Cardiac fibroblast (primary cell): ENCODE measurements around the gene DNMBP.
A peak's percentile ranks its signal among the peaks of the same experiment; 100 is the strongest.
"Not testable (repeated sequence)": the region's sequence is repeated elsewhere in the genome, so short reads cannot be mapped to it uniquely, and the experiment has no call there.

Experiments used
- DNase-seq, 2 donors: peaks; one replicate each; pipeline versions ENCODE4 v3.0.0 to v3.0.0-alpha.2; 2010; ENCODE audit warnings: low read depth in 2 of 2
- H3K4me3 ChIP-seq, 2 donors: replicated peaks in 1 of 2; 1 replicate in 1 of 2; 2 replicates in 1 of 2; pipeline ENCODE4 v1.5.1; 2011; ENCODE audit warnings: low read depth in 2 of 2, low read length in 2 of 2, mild to moderate bottlenecking in 2 of 2, moderate library complexity in 1 of 2
- TF ChIP-seq, protein P1 (sequence below): IDR thresholded peaks from one replicate; pipeline ENCODE4 v1.5.1; 2011; ENCODE audit warnings: low read depth, mild to moderate bottlenecking, low read length, inconsistent platforms

Gene DNMBP

DNA sequence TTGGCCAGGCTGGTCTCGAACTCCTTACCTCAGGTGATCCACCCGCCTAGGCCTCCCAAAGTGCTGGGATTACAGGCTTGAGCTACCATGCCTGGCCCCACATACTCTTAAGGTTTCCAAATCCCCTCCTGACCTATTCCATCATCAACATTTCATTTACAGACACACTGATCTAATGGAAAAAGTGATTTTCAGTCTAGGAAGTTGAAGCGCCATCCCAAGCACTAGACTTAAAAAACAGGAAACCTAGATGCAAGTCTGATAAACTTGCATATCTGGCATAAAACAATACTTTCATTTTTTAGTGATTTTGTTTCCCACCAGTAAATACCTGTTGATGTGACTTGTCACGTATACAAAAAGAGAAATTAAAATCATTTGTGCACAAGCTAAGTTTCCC is 44.0 kb downstream of the DNMBP start:
- DNase-seq = peak; percentile 31 to 41
- no peak overlapping the region for H3K4me3 ChIP-seq
- TF ChIP-seq, protein P1, sequence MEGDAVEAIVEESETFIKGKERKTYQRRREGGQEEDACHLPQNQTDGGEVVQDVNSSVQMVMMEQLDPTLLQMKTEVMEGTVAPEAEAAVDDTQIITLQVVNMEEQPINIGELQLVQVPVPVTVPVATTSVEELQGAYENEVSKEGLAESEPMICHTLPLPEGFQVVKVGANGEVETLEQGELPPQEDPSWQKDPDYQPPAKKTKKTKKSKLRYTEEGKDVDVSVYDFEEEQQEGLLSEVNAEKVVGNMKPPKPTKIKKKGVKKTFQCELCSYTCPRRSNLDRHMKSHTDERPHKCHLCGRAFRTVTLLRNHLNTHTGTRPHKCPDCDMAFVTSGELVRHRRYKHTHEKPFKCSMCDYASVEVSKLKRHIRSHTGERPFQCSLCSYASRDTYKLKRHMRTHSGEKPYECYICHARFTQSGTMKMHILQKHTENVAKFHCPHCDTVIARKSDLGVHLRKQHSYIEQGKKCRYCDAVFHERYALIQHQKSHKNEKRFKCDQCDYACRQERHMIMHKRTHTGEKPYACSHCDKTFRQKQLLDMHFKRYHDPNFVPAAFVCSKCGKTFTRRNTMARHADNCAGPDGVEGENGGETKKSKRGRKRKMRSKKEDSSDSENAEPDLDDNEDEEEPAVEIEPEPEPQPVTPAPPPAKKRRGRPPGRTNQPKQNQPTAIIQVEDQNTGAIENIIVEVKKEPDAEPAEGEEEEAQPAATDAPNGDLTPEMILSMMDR = no peak

DNA sequence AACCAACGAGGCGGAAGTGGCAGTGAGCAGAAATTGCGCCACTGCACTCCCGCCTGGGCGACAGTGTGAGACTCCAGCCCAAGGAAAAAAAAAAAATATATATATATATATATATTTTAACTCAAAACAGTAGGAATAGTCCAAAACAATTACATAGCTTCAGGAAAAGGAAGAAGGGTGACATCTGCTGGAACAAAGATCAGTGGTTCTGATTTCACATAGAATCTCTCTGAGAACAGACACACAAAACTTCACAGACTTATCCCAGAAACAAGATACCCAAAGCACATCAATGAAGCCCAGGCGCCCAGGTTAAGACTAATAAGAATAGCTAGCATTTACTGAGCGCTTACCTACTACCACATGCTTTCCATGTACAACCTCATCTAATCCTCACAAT is 45.0 kb downstream of the DNMBP start:
- DNase-seq = peak; percentile 61 to 62
- H3K4me3 ChIP-seq = no peak overlapping the region
- TF ChIP-seq, protein P1 = peak; percentile 12

DNA sequence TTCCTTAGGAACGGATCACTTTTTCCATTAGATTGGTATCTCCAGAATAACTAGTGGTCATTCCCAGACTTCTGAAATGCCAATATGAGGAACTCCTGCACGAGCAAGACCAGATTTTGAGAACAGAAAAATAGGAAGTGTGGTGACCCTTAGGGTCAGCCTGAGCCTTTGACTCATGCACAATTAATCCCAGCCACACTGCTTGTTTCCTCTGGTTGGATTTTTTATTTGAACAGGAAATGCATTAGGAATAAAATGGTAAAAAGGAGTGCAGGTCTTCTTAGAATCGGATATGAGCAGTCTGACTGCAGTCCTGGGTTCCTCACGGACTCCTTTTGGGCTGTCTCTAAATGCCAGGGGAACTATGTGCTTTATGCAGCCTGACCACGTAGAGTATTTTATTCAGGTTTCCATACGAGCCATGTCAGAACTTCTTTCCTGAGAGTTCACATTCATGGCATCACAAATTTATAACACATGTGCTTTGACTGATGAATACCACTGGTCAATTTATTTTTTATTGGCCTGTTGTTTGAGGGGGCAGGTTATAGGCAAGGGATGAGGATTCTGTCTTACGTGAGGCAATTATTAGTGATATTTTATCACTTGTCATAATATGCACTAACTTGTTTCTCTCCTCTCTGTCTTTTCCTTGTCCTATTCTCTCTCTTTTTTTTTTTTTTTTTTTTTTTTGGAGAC is 46.1 kb downstream of the DNMBP start:
- not testable (repeated sequence) for DNase-seq, H3K4me3 ChIP-seq

DNA sequence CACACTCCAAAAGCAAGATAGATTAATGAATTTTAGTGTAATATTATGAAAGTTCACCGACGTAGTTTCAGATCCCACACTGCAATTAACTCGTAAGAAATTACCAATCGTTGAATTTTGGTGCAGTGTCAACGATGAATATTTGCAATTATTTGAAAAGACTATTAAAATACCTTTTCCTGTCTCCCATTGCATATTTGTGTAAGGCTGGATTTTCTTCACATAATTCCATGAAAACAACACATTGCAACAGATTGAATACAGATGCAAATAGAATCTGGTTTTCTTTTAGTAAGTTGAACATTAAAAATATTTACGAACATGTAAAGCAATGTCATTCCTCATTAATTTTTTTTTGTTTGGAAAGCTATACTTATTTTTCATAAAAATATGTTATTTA is 50.9 kb downstream of the DNMBP start:
- DNase-seq = no peak
- no peak overlapping the region for H3K4me3 ChIP-seq
- TF ChIP-seq, protein P1 = no peak

DNA sequence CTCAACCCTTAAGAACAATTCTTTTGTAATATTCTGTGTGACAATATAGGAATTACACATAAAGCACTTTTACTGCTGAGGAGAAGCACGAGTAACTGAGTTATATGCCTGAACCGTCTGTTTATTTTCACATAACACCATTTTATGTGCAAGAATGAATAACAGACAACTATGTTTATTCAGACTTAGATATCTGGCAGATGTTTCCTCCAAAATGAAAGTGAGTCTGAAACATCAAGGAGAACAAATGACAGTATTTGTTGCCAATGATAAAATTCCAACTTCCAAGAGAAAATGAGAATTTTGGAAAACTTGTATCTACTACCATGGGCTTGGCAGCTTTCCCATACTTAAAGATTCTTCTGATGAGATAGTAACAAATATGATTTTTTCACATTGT is 51.4 kb downstream of the DNMBP start:
- peak in 1 of 2 donors; percentile 45 for DNase-seq
- no peak overlapping the region for H3K4me3 ChIP-seq

DNA sequence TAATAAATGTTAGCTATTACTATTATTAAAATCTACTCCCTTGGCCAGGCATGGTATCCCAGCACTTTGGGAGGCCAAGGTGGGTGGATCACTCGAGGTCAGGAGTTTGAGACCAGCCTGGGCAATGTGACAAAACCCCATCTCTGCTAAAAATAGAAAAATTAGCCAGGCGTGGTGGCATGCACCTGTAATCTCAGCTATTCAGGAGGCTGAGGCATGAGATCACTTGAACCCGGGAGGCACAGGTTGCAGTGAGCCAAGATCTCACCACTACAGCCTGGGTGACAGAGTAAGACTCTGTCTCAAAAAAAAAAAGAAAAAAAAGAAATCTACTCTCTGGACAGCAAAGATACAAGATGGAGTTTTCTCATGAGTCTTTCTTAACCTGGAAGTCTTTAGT is 56.2 kb downstream of the DNMBP start:
- H3K4me3 ChIP-seq, DNase-seq: not testable (repeated sequence)

More for the DNA sequence above, 51.4 kb downstream of the DNMBP start:
- TF ChIP-seq, protein P1 = no peak

DNA sequence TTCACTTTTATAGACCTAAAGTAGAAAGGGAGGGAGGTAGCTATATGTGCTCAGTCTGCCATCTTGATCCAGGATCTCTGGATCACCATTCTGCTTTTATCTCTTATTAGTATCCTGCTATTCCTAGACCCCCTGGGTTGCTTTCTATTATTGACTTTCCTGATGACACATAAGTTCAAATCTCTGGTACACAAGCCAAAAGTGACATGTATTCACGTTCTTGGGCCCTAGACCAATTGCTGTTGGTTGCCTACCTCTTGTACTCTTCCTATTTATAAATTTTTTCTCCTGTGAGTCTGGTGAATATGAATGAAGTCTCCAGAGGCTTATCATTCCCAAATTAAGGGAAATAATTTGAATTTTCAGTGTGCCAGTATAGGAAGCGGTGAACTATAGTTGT is 56.9 kb downstream of the DNMBP start:
- no peak for DNase-seq
- no peak overlapping the region for H3K4me3 ChIP-seq
- TF ChIP-seq, protein P1 = no peak

DNA sequence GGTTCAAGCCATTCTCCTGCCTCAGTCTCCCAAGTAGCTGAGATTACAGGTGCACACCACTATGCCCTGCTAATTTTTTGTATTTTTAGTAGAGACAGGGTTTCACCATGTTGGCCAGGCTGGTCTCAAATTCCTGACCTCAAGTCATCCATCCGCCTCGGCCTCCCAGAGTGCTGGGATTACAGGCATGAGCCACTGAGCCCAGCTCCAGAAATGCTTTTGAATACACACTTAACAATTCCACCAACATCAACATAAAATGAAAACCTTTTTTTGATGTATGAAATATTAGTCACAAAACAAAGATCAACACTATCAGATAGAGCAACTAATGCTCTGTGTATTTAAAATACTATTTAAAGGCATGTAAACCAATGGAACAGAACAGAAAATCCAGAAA is 63.7 kb downstream of the DNMBP start:
- DNase-seq = peak in 1 of 2 donors; percentile 74
- H3K4me3 ChIP-seq = not testable (repeated sequence)
